HG02870 (cell line): ENCODE results near the gene BACE1.
A peak's percentile ranks its signal among the peaks of the same experiment; 100 is the strongest.
"Not testable (repeated sequence)": the region's sequence is repeated elsewhere in the genome, so short reads cannot be mapped to it uniquely, and the experiment has no call there.

Experiments used
- ATAC-seq: cut with Tn5 transposase; IDR thresholded peaks from one replicate; pipeline ENCODE4 v1.9.1; 2021; ENCODE audit warnings: mild to moderate bottlenecking, moderate library complexity; ENCODE audit not compliant: unreplicated experiment

The BACE1 gene

DNA sequence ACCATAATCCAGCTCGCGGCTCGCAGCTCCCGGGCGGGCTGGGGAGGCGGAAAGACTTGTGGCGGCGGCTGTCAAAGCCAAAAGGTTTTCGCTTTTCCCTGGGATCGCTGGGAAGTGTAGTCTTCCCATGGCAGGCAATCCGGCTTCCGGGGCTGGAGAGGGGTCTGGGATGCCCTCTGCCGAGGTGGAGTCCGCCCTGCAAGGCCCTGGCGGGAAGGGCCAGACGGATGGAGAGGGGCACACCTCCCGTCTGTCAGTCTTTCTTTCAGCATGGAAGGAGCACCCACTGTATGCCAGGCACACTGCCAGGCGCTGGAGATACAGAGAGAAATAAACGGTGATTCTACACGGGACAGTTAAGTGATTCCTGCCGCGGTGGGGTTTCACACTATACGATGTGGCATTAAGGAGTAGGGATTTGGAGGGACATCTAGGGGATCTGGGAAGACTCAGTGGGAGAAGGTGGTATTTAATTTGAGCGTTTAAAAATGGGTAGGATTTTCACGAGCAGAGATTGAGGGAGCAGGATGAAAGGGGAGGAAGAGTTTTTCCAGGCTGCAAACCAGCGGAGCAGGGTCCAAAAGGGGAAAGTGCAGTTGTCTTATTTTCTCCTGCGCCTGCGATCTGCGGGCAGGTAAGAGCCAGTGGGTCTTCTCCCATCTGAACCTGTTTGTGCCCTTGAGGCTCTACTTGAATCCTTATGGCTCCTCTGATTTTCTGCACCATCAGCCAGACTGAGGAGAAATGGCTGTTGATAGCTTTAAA, at the start of gene BACE1:
TSS of gene BACE1 (minus strand) at position 60 of the 765 bp plus-strand sequence. CDS start 461 bp downstream, outside the sequence.
- ATAC-seq = no peak

DNA sequence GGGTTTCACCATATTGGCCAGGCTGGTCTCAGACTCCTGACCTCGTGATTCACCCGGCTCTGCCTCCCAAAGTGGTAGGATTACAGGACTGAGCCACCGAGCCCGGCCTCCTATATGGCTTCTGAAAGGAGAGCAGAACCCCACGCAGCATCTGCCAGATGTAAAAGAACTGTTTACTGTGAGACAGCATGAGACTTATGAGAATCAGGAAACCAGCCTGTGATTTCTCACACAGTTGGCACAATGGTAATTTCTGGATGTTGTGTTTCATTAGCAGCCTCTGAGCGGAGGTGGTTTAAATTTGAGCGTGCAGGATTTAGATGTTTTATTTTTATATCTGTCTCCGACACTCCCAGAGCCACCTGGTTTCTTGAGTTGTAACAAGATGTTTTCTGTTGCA, 45.4 kb upstream of the BACE1 start:
- no peak for ATAC-seq

DNA sequence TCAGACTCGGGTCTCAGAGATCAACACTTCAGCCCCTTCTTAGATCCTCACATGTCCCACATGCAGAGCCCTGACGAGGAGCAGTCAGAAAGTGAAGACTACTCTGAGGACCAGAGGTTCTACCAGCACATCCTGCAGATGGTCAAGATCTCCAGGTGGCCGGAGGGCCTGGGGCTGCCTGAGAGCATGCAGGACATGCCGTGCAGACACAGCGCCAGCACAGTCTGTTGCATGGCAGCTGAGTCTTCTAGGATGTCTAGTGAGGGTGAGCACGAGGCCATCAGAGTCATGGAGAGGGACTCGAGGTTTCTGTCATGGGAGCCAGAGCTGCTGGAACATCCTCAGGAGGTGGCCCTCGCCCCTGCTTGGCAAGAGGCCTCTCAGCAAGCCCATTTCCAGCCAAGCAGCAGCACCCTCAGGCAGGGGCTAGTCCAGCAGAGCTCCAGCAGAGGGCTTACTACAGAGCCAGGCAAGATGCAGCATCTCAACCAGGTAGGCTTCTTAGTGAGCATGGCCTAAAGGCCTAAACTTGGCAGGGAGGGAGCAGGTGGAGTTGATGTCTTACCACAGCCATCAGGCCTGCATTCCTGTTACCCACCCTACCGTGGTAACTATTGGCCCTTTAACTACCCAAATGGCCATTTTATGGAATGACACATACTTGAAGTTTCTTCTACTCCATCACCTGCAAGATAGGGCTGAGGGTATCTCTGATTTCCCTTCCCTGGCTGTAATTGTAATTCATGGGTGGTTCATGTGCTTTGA, 40.3 kb upstream of the BACE1 start:
- ATAC-seq = no peak

DNA sequence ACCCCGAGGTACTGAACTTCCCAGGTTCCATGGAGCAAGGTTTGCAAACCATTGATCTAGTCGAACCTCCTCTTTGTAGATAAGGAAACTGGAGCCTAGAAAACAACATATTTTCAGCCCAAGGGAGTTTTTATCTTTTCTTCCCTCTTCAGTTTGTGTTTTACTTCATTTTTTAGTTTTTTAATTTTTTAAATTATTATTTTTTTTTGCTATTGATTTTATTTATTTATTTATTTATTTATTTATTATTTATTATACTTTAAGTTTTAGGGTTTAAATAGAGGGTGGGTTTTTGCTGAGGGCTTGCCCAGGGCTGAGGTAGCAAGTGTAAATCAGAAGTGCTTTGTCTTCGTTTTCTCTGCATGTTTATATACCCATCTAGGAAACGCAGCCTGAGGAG, 38.5 kb upstream of the BACE1 start:
- no peak for ATAC-seq

DNA sequence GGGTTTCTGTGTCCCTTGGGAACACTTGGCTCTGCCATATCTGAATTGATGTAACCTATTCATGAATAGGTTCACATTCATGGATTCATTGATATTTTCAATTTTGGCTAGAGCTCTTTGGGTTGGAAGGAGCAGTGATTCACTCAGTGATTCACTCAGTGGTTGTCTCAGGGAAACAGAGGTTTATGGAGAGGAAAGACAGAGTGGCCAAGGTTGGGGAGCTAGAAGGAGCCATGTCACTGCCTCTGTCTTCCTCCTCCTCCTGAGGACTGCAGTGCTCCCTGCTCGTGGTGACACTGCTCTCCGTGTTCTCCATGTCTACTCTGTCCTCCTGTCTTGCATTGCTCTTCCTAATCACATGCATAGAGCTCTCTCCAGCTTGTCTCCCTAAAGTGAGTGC, 29.0 kb upstream of the BACE1 start:
- no peak for ATAC-seq

DNA sequence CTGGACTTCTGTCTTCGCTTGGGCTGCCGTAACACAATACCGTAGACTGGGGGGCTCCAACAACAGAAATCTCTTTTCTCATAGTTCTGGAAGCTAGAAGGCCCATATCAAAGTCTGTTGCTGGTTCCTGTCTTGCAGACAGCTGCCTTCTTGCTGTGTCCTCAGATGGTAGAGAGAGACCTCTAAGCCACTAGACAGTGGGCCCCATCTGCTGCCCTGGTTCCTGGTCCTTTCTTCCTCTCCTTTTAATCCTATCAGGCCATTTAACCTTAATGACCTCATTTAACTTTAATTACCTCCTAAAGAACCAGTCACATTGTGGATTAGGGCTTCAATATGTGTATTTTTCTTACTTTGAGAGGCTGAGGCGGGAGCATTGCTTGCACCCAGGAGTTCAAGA, 21.0 kb upstream of the BACE1 start:
- no peak for ATAC-seq

DNA sequence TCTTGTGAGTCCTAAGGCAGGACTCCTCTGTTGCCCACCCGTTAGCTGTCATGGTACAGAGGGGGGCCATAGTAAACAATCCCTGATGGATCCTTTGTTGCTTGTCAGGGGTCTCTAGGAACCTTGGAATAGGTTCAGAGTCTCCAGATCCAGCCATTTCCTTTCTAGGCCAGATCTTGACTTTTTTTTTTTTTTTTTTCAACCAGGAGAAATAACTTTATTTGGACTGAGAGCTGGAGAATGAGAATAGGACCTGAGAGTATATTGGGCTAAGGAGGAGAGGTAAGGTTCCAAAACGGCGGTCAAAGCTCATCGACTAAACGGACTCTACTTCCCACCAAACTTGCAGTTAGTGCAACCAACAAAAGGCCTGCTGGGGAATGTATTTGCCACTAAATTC, 19.3 kb upstream of the BACE1 start:
- no peak for ATAC-seq

DNA sequence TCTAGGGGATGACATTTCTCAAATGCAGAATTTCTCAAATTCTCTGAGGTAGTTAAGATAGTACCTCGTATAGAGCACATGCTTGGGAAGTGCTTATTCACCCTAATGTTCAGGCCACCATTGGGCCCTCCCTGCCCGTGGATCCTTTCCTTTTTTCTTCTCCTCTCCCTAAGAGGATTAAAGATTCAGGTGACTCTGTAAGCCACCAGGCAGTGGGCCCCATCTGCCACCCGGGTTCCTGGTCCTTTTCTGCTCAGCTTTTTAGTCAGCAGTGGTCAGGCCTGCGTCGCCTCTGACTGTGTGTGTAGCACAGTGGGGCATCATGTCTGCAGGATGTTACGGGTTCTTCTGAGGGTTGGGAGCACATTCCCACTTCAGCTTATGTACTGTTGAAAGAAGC, 18.8 kb upstream of the BACE1 start:
- no peak for ATAC-seq

DNA sequence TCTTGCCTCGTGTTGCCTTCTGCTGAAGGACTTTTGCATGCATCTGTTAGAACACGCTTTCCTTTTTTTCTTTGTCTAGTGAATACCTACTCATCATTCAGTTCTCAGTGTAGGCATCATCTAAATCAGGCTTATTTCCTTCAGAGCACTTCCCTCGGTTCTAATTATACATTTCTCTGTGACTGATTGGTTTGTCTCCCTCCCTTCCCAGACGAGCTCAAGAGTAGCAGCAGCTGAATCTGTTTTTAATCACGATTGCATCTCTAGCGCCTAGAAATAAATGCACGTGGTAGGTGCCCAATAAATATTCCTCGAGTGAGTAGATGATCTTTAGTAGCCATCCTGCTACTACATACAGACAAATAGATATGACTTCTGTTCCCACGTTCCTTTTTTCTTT, 17.9 kb upstream of the BACE1 start:
- no peak for ATAC-seq

DNA sequence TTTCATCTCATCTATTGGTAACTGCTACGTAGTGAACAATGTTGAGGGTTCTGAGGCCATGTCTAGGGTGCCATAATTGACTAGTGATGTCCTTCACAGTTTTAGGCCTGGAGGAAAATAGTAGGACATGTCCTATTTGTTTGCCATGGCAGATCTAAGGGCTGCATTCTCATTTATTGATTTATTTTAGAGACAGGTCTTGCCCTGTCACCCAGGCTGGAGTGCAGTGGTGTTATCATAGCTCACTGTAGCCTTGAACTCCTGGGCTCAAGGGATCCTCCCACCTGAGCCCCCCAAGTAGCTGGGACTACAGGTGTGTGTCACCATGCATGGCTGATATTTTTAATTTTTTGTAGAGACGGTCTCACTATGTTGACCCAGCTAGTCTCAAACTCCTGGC, 16.8 kb upstream of the BACE1 start:
- ATAC-seq = no peak

DNA sequence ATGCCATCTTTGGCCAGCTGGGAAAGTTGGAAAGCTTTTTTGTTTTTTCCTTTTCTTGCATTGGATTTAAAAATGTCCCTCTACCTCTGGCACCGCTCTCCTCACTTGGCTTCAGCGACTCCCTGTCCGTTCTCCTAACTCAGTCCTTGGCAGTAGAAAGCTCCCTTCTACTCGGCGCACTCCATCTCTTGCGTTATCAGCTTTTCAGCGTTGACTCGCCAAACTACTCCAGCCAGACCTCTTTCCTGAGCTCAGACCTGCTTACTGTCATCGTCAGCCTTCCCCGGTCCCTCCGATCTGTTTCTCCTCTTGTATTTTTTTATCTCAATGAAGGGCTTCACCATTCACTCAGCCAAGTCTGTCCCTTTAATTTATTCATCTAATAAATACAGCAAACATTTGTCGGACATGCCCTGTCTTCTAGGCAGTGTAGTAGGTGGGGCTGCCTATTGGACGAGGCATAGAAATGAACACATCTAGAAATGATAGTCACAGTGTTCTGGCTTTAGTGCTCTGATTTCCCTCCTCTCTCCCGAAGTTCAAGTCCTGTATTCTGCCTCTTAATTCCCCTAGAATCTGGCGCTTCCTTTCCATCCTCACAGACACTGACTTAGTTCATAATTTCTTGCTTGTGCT, 12.4 kb upstream of the BACE1 start:
- ATAC-seq = no peak

DNA sequence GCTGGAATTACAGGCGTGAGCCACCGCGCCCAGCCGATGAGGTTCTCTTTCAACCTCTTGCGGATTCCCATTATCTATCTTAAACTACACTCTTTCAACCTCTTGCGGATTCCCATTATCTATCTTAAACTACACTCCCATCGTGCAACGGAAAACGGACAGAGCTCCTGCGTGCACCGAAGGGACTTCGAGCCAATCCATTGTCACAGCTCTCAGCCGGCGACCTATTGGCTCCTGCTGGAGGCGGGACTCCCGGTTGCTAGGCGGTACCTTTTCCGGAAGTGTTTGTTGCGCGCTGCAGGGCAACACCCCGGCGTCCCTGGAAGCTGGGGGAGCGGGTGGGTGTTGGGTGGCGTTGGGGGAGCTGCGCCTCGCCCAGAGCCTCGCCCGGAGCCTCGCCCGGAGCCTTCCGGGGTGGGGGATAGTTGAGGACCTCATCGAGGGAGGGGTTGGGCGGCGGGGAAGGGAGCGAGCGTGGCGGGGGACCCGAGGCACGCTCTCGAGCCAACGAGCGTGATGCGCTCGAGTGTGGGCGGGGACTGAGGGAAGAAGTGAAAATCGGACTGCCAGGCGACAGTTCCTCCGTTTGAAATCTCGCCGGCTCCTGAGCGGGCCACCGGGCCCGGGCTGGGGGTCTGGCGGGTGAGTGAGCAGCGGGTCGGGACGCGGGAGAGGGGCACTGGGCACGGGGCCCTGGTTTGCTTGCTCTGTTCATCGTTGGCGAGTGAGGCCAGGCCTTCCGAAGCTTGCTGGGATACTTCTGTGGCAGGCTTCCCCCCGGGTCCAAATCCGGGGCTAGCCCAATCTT, 11.7 kb upstream of the BACE1 start, which contains the start of gene CEP164:
TSS of gene CEP164 (plus strand) at position 288 of the 808 bp plus-strand sequence. CDS start 10,733 bp downstream, outside the sequence.
- ATAC-seq = peak; percentile 94

DNA sequence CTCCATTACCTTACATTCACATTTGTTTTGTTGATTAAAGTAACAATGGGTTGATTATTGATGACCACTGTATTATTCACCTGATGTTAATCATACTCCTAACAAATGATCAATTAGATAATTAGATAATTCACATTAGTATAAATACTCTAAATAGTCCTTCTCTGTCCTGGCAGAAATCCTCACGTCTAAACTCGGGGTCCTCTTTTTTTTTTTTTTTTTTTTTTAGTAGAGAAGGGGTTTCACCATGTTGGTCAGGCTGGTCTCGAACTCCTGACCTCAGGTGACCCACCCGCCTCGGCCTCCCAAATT, 11.2 kb upstream of the BACE1 start:
- not testable (repeated sequence) for ATAC-seq

DNA sequence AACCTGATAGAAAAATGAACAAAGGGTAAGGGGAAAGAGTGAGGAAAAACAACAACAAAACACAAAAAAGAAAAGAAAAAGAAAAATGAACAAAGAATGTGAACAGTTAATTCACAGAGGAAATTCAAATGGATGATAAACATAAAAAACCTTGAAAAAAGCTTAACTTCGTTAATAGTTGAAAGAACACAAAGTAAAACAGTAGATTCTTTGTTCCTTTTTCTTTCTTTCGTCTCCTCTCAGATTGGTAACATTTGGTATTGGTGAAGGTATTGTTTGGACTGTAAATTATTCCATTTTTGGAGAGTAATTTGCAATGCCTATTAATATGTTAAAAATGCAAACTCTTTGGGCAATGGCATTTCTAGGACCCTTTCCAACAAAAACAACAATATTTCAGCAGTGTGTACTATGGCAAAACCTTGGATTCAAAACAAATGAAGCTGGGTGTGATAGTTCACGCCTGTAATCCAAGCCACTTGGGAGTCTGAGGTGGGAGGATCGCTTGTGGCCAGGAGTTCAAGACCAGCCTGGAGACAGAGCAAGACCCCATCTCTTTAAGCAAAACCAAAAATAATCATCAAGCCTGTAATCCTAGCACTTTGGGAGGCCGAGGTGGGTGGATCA, 3.3 kb upstream of the BACE1 start:
- ATAC-seq = no peak

DNA sequence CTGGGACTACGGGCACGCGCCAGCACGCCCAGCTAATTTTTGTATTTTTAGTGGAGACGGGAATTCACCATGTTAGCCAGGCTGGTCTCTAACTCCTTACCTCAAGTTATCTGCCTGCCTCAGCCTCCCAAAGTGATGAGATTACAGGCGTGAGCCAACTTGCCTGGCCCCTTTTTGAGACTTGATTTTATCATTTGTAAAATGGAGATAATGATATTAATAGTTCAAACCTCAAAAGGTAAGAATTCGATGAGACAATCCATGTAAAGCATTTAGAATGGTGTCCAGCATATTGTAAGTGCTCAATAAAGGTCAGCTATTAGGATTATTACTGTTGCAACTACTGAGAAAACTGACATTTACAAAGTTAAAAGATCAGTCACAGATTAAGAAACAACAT, 2.7 kb upstream of the BACE1 start:
- ATAC-seq = no peak

DNA sequence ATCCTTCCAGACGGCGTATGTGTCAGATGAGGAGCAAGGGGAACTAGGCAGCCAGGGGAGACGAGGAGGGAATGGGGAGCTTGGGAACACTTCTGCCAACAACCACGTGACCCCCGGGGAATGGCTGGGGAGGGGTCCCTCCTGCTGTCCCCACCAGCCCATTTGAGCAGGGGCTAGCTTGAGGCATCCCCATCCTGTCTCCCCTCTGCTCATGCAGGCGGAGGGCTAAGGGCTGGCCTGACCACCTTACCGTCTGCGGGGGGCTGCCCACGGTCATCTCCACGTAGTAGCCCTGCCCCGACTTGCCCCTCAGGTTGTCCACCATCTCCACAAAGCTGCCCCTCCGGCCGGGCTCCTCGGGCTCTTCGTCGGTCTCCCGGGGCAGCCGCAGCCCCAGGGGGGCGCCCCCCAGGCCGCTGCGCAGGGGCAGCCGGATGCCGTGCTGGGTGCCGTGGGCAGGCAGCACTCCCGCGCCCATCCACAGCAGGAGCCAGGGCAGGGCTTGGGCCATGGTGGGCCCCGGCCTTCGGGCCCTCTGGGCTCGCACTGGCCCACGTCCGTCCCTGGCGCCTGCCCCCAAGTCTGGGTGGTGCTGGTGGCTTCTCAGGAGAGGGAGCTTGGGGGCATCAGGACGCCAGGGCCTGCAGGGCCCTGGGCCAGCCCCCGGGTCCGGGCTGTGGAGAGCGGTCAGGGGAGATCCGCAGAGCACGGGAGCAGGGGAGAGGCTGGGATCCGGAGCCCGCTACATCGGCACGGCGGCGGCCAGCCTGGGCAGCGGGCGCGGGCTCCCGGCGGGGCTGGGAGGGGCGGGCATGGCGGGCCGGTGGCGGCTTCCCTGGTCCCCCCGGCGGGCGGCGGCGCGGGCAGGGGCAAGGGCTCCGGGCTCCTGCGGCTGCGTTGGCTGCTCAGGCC, 515 bp downstream of the BACE1 start:
- ATAC-seq = no peak

DNA sequence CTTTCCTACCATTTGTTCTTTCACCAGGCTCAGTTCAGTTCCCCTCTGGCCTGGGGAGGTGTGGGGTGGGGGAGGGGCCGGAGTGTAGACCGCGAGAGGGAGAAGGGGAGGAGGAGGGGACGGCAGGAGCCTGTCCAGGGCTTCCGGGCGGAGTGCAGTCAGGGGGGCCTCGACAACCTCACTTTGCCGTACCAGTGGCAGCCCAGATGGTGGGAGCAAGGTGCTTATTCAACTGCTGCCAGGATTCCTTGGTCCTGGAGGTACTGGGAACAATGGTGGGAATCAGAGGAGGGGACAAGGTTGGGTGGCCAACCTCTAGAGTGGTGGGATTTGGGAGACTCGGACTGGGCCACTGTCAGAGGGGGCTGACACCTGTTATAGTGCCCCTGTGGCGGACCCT, 1.2 kb downstream of the BACE1 start:
- ATAC-seq = no peak

DNA sequence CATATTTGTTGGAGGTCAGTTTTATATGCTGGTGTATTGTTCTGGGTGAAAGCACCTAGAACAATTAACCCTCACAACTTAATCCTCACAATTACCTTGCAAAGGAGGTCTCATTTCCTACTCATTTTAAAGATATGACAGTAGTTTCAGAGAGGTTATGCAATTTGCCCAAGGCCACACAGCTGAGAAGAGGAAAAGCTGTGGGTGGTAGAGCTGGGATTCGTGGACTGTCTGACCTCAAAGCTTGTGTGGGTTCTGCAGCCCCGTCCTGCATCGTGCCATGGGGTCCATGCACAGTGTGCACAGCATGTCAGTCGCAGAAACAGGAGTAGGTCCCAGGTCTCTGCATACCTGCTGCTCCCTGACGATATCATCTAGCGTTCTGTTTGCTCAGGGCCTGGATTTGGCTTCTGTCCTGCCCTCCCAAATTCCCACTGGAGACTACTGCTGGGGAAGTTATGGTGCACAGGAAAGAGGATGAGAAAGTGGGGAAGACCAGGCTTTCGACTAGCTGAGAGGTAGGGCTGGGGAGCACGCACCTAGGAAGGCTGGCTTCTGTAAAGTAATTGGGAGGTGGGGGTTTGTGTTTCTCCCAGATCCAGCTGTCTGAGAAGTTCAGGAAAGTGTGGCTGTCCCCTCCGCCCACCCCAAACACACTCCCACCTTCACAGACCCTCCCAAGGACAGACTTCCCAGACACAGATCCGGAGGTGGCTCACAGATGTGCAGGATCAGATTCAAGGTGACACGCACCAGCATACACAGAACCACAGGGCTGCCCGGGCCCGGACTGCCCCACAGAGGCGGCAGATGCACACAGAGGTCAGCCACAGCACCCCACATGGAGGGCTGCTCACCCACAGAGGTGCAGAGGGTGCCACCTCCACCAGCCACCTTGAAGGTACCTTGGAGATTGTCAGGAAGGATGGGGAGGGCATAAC, 2.0 kb downstream of the BACE1 start:
- no peak for ATAC-seq

DNA sequence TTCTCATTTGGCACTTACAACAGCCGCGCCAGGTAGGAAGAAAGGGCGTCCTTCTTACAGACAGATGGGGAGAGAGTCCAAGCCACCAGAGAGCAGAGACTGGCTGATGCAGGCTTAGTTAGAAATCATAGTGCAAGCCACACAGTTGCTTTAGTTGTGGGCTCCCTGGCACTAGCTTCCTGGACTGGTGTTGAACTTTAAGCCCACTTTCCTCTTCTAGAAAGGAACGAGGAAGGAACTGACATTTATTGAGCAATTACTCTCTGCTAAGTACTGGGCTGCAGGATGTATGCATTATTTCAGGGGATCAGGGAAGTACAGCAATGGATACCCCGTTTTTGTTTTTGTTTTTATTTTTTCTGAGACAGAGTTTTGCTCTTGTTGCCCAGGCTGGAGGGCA, 3.0 kb downstream of the BACE1 start:
- ATAC-seq = no peak
